Memory B cell (primary cell): Measurements from ENCODE around the gene PROK1.

Source experiments
- ATAC-seq: fragments of 150-1000 bp; cut with Tn5 transposase; 2 replicates; pipeline ENCODE4 v1.10.0; 2021; ENCODE audit warnings: low read depth, mild to moderate bottlenecking, moderate library complexity
- DNase-seq, 2 donors: peaks; one replicate each; pipeline ENCODE4 v3.0.0; 2022; ENCODE audit warnings: low spot score in 2 of 2
- H3K27ac Mint-ChIP-seq: one replicate; pipeline ENCODE4 v1.8.0; 2022; ENCODE audit warnings: mild to moderate bottlenecking, moderate library complexity, mixed read lengths
- H3K27me3 Mint-ChIP-seq: one replicate; pipeline ENCODE4 v1.8.0; 2022; ENCODE audit warnings: mixed read lengths
- H3K36me3 Mint-ChIP-seq: one replicate; pipeline ENCODE4 v1.8.0; 2022; ENCODE audit warnings: mild to moderate bottlenecking, mixed read lengths
- H3K4me1 Mint-ChIP-seq: one replicate; pipeline ENCODE4 v1.8.0; 2022; ENCODE audit warnings: mixed read lengths
- H3K4me3 Mint-ChIP-seq: one replicate; pipeline ENCODE4 v1.8.0; 2022; ENCODE audit warnings: mild to moderate bottlenecking, moderate library complexity, mixed read lengths
- H3K9me3 Mint-ChIP-seq: one replicate; pipeline ENCODE4 v1.8.0; 2022; ENCODE audit warnings: mixed read lengths

The PROK1 gene

DNA sequence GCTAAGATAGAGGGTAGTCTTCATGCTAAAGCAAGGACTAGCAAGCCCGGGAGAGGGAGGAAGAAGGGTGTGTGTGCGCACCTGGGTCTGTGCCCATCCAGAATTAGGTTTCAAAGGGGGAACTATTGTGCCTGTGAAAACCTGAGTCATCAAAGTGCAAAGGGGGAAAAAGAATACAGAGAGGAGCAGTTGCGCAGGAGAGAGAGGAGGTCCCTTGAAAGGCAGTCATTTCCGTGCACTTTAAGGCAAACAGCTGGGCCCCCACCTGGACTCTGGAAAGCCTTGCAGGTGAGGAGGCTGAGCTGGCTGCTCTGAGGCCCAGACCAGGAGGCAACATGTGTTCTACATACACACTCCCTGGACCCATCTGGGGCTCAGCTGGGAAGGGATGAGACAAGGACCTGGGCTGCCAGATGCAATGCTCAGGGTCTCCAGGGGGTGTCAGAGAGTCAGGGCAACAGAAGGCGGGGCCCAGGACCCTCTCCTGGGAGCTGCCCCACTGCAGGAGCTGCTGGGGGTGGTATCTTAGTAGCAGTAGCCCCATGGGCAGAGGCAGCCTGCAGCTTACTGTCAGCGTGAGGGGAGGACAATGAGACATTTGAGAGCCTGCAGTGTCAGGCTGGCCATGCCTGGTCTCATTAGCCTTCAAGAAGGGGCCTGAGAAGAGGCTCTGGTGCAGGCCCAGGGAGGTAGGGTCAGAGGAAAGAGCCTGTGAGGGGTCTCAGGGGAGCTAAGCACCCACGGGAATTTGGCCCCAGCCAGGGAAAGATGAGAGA is 14.3 kb downstream of the PROK1 start:
- no peaks in the 10 kb centered on the region for H3K9me3 Mint-ChIP-seq
- peaks cover 2% of the 10 kb centered on the region for H3K27me3 Mint-ChIP-seq
- DNase-seq (no peak), ATAC-seq (no peak)
- H3K4me3 Mint-ChIP-seq: no peak overlapping the region
- no peak overlapping the region for H3K27ac Mint-ChIP-seq
- no peaks in the 10 kb centered on the region for H3K36me3 Mint-ChIP-seq
- H3K4me1 Mint-ChIP-seq: no peaks in the 10 kb centered on the region

DNA sequence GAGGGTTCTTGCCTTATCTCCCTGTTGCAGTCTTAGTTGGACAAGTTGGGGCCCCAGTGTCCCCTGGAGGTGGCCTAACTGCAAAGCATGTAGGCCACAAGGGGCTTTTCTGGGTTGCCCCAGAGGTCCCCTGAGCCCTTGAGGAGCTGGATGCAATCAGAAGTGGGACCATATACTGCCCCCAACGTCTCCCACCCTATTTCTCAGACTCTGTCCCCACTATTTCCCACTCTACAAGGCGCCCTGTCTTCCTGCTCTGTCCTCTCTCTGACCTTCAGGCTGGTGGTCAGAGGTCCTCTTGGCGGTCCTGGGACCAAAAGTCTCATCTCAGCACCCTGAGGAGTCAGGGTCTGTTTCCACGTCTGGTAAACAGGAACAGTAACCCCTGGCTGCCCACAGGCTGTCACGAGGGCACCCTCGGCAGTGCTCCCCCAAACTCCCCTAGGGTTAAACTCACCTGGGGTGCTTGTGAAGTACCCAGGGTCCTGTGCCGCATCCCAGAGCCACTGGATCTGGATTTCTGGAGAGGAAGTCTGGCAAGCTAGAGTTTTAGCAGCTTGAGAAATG is 14.9 kb downstream of the PROK1 start:
- no peak for DNase-seq
- Mint-ChIP-seq H3K27me3 (peaks cover 2% of the 10 kb centered on the region), H3K4me1 (no peaks in the 10 kb centered on the region), H3K27ac (no peak overlapping the region), H3K9me3 (no peaks in the 10 kb centered on the region), H3K4me3 (no peak overlapping the region), H3K36me3 (no peaks in the 10 kb centered on the region)
- no peak for ATAC-seq

DNA sequence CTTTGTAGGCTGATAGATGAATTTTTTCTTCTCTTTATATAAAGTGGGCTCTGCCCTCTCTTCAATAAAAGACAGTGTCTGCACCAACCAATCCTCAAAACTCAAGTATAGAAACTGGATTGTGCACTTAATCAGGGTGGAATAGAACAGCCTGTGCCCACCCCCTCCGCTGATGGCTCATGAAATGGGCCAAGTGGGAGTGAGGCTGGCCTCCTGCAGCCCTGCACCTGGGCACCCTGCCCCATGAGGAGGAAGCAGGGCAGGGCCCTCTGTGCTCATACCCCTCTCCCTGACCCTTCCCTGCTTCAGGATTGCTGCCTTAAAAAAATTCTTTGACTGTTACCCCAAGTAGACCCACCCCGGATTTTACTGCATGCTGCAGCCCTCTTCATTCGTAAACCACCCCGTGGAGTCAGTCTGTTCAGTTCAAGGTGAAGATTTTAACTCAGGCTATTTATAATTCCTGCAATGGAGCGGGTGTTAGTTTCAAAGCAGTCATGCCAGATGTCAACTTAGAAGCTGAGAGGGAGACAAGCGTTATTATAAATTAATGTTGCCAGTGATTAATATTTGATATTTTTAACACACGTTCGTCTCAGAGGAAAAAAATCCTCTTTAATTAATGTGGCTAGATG is 15.8 kb downstream of the PROK1 start:
- ATAC-seq (no peak), DNase-seq (no peak)
- Mint-ChIP-seq H3K4me1 (no peaks in the 10 kb centered on the region), H3K36me3 (no peaks in the 10 kb centered on the region), H3K9me3 (no peaks in the 10 kb centered on the region), H3K27ac (no peak overlapping the region), H3K27me3 (peaks cover 2% of the 10 kb centered on the region), H3K4me3 (no peak overlapping the region)

DNA sequence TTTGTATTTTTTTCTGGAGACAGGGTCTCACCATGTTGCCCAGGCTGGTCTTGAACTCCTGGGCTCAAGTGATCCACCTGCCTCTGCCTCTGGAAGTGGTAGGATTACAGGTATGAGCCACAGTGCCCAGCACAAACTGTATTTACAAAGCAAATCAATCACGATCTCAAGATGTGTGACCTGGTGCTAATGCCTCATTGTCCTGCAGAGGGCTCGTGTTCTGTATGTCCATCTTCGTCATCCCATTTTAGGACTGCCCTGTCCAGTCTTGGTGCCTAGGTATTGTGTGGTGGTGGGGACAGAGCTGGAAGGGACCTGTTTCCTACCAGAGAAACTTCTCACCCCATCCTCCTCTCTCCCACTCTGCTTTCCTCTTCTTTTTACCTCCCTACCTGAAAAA is 20.2 kb downstream of the PROK1 start:
- no peaks in the 10 kb centered on the region for H3K9me3 Mint-ChIP-seq
- H3K4me1 Mint-ChIP-seq: no peaks in the 10 kb centered on the region
- H3K27ac Mint-ChIP-seq: no peak overlapping the region
- peaks cover 7% of the 10 kb centered on the region for H3K27me3 Mint-ChIP-seq
- no peaks in the 10 kb centered on the region for H3K36me3 Mint-ChIP-seq
- DNase-seq (no peak), ATAC-seq (no peak)
- H3K4me3 Mint-ChIP-seq: no peak overlapping the region

DNA sequence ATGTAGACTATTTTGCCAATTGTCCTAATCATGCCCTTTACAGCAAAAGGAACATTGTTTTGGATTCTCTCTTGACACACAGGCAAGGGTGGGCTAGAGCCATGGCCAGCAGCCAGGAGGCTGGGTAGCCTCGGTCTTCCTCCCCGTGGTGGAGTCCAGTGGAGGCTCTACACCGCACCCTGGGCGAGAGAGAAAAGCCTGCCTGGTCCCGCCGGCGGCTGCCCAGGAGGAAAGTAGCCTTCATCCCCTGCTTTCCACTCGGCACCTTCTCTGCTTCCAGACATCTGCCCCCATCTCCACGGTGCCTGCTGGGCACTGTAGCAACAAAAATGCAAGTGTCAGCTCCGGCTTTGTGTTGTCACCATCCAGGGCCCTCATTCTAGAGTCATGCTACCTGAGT is 21.6 kb downstream of the PROK1 start:
- H3K27ac Mint-ChIP-seq: no peak overlapping the region
- H3K27me3 Mint-ChIP-seq: peaks cover 12% of the 10 kb centered on the region
- H3K4me3 Mint-ChIP-seq: no peak overlapping the region
- no peaks in the 10 kb centered on the region for H3K36me3 Mint-ChIP-seq
- no peaks in the 10 kb centered on the region for H3K9me3 Mint-ChIP-seq
- no peaks in the 10 kb centered on the region for H3K4me1 Mint-ChIP-seq
- no peak for ATAC-seq
- DNase-seq: no peak

DNA sequence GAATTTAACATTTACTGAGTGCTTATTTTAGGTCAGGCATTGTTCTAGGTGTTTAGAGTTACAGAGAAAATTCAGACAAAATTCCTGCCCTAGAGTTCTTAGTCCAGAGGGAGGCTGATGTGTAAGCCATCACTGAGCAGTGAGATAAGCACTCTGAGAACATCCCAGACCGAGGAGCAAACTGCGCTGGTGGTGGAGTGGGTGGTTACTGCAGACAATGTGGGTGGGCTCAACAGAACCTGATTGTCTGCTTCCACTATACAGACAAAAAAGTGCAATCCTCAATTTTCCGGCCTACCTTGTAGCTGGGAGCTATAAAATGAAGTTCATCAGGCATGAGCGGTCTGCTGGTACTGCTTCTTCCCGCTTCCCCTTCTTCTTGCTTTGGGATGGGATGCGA is 23.5 kb downstream of the PROK1 start:
- H3K4me1 Mint-ChIP-seq: no peaks in the 10 kb centered on the region
- H3K4me3 Mint-ChIP-seq: no peak overlapping the region
- DNase-seq (no peak), ATAC-seq (no peak)
- peaks cover 13% of the 10 kb centered on the region for H3K27me3 Mint-ChIP-seq
- no peaks in the 10 kb centered on the region for H3K9me3 Mint-ChIP-seq
- H3K36me3 Mint-ChIP-seq: no peaks in the 10 kb centered on the region
- no peak overlapping the region for H3K27ac Mint-ChIP-seq

DNA sequence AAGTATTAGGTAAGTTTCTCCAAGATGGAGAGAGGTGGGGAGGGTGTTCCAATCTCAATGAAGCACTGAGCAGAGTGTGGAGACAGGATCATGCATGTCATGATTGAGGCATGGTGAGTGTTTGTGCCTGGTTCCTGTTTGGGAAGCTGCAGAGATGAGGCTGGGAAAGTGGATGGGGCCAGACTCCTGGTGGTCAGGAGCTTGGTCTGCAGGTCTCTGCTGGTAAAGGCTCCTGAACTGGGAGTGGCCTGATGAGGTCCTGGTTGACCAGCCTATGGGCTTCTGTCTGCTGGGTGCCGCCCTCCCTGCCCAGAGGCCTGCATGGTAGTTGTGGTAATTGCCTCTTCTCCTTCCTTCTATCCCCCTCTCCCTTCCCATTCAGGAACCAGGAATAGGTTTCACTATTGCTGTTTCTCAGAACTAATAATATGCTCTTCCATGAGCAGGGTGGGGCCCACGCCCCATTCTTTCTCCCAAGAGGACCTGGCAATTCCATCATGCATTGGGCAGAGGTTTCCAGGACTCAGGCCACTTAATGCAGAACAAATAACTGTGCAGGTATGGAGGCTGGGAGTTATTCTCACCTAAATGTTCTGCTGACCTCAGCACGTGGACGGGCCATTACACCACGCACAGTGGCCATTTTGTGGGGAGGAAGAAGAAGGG is 24.5 kb downstream of the PROK1 start:
- ATAC-seq: no peak
- no peaks in the 10 kb centered on the region for H3K36me3 Mint-ChIP-seq
- H3K27ac Mint-ChIP-seq: no peak overlapping the region
- no peak overlapping the region for H3K4me3 Mint-ChIP-seq
- H3K9me3 Mint-ChIP-seq: no peaks in the 10 kb centered on the region
- no peak for DNase-seq
- H3K4me1 Mint-ChIP-seq: no peaks in the 10 kb centered on the region
- peaks cover 15% of the 10 kb centered on the region for H3K27me3 Mint-ChIP-seq

DNA sequence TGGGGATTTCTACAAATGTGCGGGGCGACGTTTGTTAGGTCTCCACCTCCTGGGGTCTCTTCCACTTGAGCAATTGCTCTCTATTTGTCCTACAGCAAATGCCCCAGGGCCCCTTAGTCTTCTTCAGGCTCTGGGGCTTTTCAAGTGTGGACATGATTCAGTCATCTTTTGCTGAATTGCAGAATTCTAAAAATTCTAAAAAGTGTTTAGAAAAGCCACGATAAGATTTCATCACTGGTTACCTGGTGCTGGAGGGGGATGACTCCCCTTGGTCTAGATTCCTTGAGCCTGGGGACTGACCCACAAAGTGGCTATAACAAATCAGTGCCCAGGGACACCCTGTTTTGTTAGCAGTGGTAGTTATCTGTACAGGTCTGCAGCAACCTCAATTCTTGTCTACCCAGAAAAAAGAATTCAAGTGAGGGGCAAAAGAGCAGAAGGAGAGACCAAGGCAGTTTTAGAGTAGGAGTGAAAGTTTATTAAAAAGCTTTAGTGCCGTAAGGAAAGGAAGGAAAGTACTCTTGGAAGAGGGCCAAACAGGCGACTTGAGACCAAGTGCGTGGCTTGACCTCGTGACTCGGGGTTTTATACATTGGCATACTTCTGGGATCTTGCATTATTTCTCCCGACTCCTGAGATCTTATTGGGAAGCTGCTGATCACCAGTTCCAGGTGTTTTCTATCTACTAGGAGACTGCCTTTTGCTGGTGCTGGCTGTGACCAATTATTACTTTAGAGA is 25.2 kb downstream of the PROK1 start:
- Mint-ChIP-seq H3K27me3 (peaks cover 15% of the 10 kb centered on the region), H3K36me3 (no peaks in the 10 kb centered on the region), H3K4me3 (no peak overlapping the region), H3K4me1 (no peaks in the 10 kb centered on the region), H3K27ac (no peak overlapping the region), H3K9me3 (no peaks in the 10 kb centered on the region)
- DNase-seq (no peak), ATAC-seq (no peak)

DNA sequence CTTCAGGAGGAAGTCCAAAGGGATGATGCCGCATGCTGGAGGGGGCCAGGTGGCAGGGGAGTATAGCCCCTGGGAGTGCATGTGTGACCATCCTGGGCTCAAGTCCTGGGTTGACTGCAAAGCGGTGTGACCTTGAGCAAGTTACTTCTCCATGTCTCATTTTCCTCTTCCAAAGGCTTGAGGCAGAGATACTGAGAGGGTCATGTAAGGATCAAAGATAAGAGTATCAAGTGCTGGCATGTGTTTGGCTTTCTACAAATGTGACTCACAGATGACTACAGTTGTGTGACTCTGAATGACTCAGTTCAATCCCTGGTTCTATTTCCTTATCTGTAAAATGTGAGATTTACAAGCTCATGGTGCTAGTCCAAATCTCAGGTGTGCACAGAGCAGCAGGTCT is 26.1 kb downstream of the PROK1 start:
- no peaks in the 10 kb centered on the region for H3K9me3 Mint-ChIP-seq
- ATAC-seq (no peak), DNase-seq (no peak)
- H3K27me3 Mint-ChIP-seq: peaks cover 15% of the 10 kb centered on the region
- no peak overlapping the region for H3K4me3 Mint-ChIP-seq
- no peak overlapping the region for H3K27ac Mint-ChIP-seq
- no peaks in the 10 kb centered on the region for H3K36me3 Mint-ChIP-seq
- no peaks in the 10 kb centered on the region for H3K4me1 Mint-ChIP-seq

DNA sequence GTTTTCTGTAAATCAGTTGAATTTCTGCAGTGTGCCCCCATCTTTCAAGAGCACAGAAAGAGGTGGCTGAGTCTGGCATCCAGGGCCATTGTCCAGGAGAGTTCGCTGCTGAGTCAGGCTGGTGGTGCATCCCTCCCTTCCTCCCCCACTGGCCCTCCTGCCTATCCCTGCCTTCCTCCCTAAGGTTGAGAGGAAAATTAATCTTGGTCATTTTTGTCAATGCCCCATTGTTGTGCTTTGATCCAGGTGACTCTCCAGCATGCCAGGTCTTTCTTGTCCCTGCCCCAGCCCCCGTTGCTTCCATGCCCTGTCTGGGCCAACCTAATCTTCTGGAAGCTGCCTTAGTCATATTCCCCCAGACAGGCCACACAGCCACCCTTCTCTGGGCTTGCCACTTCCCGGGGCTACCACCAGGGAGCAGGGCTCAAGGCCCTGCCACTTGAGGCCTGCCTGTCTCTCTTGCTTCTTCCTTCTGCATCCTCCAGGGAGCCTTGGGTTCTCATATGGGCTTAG is 26.6 kb downstream of the PROK1 start:
- H3K27ac Mint-ChIP-seq: no peak overlapping the region
- peaks cover 15% of the 10 kb centered on the region for H3K27me3 Mint-ChIP-seq
- no peaks in the 10 kb centered on the region for H3K36me3 Mint-ChIP-seq
- no peak overlapping the region for H3K4me3 Mint-ChIP-seq
- no peaks in the 10 kb centered on the region for H3K4me1 Mint-ChIP-seq
- DNase-seq (no peak), ATAC-seq (no peak)
- no peaks in the 10 kb centered on the region for H3K9me3 Mint-ChIP-seq

DNA sequence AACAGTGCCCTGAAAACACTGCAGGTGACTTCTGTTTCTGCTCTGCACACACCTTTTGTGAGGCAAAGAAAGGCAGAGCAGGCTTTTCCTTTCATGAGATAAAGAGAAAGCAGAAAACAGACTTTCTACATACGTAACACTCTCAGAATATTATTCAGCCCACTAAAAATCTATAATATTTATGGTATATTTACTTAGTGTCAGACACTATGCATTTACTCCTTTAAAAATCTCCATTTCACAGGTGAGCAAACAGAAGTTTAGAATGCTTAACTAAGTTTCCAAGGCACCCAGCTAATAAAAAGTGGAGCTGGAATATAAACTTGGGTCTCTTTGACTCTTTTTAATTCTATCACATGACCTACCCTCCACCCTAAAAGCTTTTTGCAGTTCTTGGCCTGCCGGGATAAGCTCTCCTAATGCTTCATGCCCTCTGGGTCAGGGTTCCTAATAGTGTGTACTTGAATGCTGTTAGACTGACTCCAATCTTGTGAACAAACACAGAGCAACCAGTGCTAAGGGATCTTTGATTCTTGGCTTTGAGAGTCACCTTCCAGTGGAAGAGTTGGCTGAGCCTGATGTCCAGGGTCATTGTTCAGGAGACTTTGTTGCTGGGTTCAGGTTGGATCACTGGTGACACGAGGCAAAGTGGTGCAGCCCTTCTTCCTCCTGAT is 27.2 kb downstream of the PROK1 start:
- no peak for DNase-seq
- no peaks in the 10 kb centered on the region for H3K36me3 Mint-ChIP-seq
- no peaks in the 10 kb centered on the region for H3K9me3 Mint-ChIP-seq
- ATAC-seq: no peak
- H3K4me1 Mint-ChIP-seq: no peaks in the 10 kb centered on the region
- H3K4me3 Mint-ChIP-seq: no peak overlapping the region
- H3K27me3 Mint-ChIP-seq: peaks cover 12% of the 10 kb centered on the region
- H3K27ac Mint-ChIP-seq: no peak overlapping the region

DNA sequence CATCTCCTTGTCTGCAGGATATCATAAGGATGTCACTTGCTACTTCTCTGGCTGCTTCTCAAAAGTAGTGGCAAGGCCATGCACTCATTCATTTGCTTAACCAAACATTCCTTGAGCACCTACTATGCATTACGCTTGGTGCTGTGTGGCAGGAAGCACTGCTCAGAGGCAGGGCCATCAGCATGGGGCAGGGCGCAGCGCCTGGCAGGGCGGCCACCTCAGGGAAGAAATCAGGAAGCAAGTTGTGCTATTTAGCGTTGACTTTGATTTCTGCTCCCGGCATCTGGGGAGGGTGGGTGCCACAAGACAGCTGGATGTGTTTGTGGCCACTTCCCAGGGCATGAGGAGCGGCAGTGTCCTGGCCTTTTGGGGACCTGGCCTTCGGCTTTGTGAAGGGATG is 27.9 kb downstream of the PROK1 start:
- peaks cover 16% of the 10 kb centered on the region for H3K27me3 Mint-ChIP-seq
- H3K9me3 Mint-ChIP-seq: no peaks in the 10 kb centered on the region
- H3K4me3 Mint-ChIP-seq: no peak overlapping the region
- no peak overlapping the region for H3K27ac Mint-ChIP-seq
- H3K4me1 Mint-ChIP-seq: no peaks in the 10 kb centered on the region
- no peak for DNase-seq
- H3K36me3 Mint-ChIP-seq: no peaks in the 10 kb centered on the region
- no peak for ATAC-seq

DNA sequence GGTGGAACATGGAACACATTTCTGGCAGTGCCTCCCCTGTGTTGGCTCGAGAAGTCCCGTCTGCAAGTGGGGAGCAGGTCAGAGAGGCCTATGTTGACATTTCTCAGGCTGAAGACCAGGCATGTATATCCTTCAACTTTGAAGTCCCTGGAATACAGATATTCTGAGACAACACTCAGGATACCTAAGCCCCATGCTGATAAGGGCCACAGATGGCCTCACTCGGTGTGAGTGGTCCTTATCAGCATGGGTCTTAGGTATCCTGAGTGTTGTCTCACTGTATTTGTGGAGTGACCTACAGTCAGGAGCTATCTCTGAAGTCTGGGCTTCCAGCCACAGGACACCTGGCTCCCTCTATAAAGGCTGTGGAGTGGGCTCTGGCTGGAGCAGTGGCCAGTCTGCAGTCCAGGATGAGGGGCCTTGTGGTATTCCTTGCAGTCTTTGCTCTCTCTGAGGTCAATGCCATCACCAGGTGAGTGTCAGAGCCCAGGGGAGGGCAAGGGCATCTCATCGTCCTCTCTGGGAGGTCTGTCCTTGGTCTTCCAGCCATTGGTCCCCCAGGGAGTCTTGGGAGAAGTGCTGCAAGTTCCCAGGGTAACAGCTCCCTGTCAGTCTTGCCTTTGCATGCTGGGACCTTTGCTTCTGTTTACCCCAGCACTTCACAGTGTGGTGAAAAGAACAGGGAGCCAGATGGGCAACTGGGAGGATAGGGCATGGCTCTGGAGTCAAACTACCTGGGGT is 29.6 kb downstream of the PROK1 start:
- H3K27me3 Mint-ChIP-seq: peaks cover 16% of the 10 kb centered on the region
- no peak overlapping the region for H3K4me3 Mint-ChIP-seq
- H3K4me1 Mint-ChIP-seq: no peaks in the 10 kb centered on the region
- no peaks in the 10 kb centered on the region for H3K9me3 Mint-ChIP-seq
- H3K27ac Mint-ChIP-seq: no peak overlapping the region
- ATAC-seq (no peak), DNase-seq (no peak)
- no peaks in the 10 kb centered on the region for H3K36me3 Mint-ChIP-seq
